Erythroblast (primary cell): ENCODE data around the gene SPATA9.

Experiments
- GATA1 ChIP-seq: IDR thresholded peaks from 2 replicates; pipeline ENCODE4 v1.6.1; 2011; ENCODE audit warnings: low read depth, mild to moderate bottlenecking, control low read depth, low read length, moderate library complexity
- POLR2A ChIP-seq: IDR thresholded peaks from 2 replicates; pipeline ENCODE4 v1.6.1; 2011; ENCODE audit warnings: mild to moderate bottlenecking, low read length

DNA sequence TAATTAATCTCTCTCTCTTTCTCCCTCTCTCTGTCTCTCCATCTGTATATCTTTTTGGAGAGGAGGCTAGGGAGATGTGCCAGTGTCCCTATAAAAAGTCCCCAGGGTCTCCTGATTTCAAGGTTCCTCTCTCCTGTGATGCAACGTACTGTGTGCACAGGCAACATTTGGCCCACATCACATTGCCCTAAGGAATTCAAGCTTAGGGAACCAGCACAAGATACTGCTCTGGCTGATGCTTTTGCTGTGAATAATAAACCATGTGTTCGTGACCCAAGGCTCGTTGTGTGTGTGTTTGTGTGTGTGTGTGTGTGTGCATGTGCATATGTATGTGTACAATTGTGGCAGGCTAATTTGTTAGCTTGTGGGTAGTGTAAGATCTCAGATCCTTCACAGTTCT is 9.7 kb downstream of the SPATA9 start:
- TF ChIP-seq POLR2A (no peak), GATA1 (no peak)
